IMR-90 (cell line): ENCODE results near the gene FCN1. TPM values are rescaled to one million over a fixed set of nuclear protein-coding genes. Genes with fewer than 3 reads are reported as not detected.

Experiments
- ATAC-seq: fragments of 200-7000 bp; cut with Tn5 transposase; 2 replicates; pipeline ENCODE4 v1.9.1; 2020; ENCODE audit warnings: low read depth, mild to moderate bottlenecking, moderate library complexity
- BruUV-seq: library from RNA; stranded (reverse); fragments of 400-500 nt; replicated peaks from 2 replicates; lab custom pipeline; 2021; lab: Mats Ljungman, UMichigan
- CTCF ChIA-PET: fragments of 300-600 bp; formaldehyde crosslinking; extraction: SDS; loops from one replicate; lab custom pipeline; 2021; ENCODE audit warnings: antibody characterized with exemption; lab: Yijun Ruan, JAX
- POLR2A ChIA-PET: fragments of 300-600 bp; sonication (Branson Sonifier 250); formaldehyde crosslinking; loops from one replicate; lab custom pipeline; 2022; ENCODE audit warnings: antibody characterized with exemption; ENCODE audit not compliant: unreplicated experiment; lab: Charles Lee
- DNase-seq: peaks from one replicate; pipeline ENCODE4 v3.0.0; 2013
- H2AFZ ChIP-seq: replicated peaks from 2 replicates; pipeline ENCODE3; 2013; ENCODE audit warnings: low read length, mild to moderate bottlenecking; ENCODE audit not compliant: poor library complexity
- H2AK5ac ChIP-seq: 2 replicates; pipeline ENCODE4 v1.6.1; 2013; ENCODE audit warnings: low read depth, low read length, inconsistent platforms
- H2AK9ac ChIP-seq: replicated peaks from 2 replicates; pipeline ENCODE3; 2013; ENCODE audit warnings: mild to moderate bottlenecking, low read depth, low read length, moderate library complexity; ENCODE audit not compliant: poor library complexity
- H2BK120ac ChIP-seq: 2 replicates; pipeline ENCODE4 v1.6.1; 2013; ENCODE audit warnings: low read depth, low read length, inconsistent platforms
- H2BK15ac ChIP-seq: 3 replicates; pipeline ENCODE4 v1.6.1; 2013; ENCODE audit warnings: low read depth, low read length, inconsistent platforms
- H2BK20ac ChIP-seq: 2 replicates; pipeline ENCODE4 v1.6.1; 2013; ENCODE audit warnings: low read depth, mild to moderate bottlenecking, inconsistent platforms, low read length, moderate library complexity
- H2BK5ac ChIP-seq: 2 replicates; pipeline ENCODE4 v1.6.1; 2013; ENCODE audit warnings: mild to moderate bottlenecking, low read depth, low read length, inconsistent platforms; ENCODE audit not compliant: poor library complexity, severe bottlenecking
- H3K14ac ChIP-seq: replicated peaks from 2 replicates; pipeline ENCODE4 v1.6.1; 2013; ENCODE audit warnings: low read depth, low read length, inconsistent platforms
- H3K18ac ChIP-seq: 2 replicates; pipeline ENCODE4 v1.6.1; 2013; ENCODE audit warnings: low read depth, low read length, control low read depth
- H3K23ac ChIP-seq: 2 replicates; pipeline ENCODE4 v1.6.1; 2013; ENCODE audit warnings: low read depth, low read length, inconsistent platforms
- H3K27ac ChIP-seq: 2 replicates; pipeline ENCODE4 v1.5.1; 2013; ENCODE audit warnings: mild to moderate bottlenecking, control low read depth, low read length; ENCODE audit not compliant: insufficient read depth
- H3K27me3 ChIP-seq: 2 replicates; pipeline ENCODE4 v1.6.1; 2013; ENCODE audit warnings: low read length; ENCODE audit not compliant: control insufficient read depth, insufficient read depth
- H3K36me3 ChIP-seq: 2 replicates; pipeline ENCODE4 v1.6.1; 2013; ENCODE audit warnings: low read length, mixed read lengths; ENCODE audit not compliant: control insufficient read depth, insufficient read depth
- H3K4ac ChIP-seq: 2 replicates; pipeline ENCODE4 v1.6.1; 2013; ENCODE audit warnings: low read depth, low read length, inconsistent platforms
- H3K4me1 ChIP-seq: 2 replicates; pipeline ENCODE4 v1.6.1; 2013; ENCODE audit warnings: low read length, mixed read lengths; ENCODE audit not compliant: control insufficient read depth, insufficient read depth
- H3K4me2 ChIP-seq: 2 replicates; pipeline ENCODE4 v1.6.1; 2013; ENCODE audit warnings: low read depth, mild to moderate bottlenecking, control low read depth, low read length, moderate library complexity
- H3K4me3 ChIP-seq: 2 replicates; pipeline ENCODE4 v1.5.1; 2013; ENCODE audit warnings: low read depth, mild to moderate bottlenecking, control low read depth, low read length, moderate library complexity; ENCODE audit not compliant: insufficient read depth
- H3K56ac ChIP-seq: 2 replicates; pipeline ENCODE4 v1.6.1; 2013; ENCODE audit warnings: low read length, inconsistent platforms; ENCODE audit not compliant: insufficient read depth; ENCODE audit errors: extremely low read depth
- H3K79me1 ChIP-seq, 2 experiments: 2 replicates each; pipeline ENCODE4 v1.6.1; 2013; ENCODE audit warnings: low read length in 2 of 2, inconsistent platforms in 1 of 2, low read depth in 1 of 2
- H3K9ac ChIP-seq: 2 replicates; pipeline ENCODE4 v1.6.1; 2013; ENCODE audit warnings: low read depth, low read length, control low read depth
- H3K9me1 ChIP-seq: 2 replicates; pipeline ENCODE4 v1.6.1; 2013; ENCODE audit warnings: low read length, inconsistent platforms; ENCODE audit not compliant: insufficient read depth
- H3K9me3 ChIP-seq: 2 replicates; pipeline ENCODE4 v1.6.1; 2013; ENCODE audit warnings: low read length; ENCODE audit not compliant: control insufficient read depth, insufficient read depth
- H4K20me1 ChIP-seq: 2 replicates; pipeline ENCODE4 v1.6.1; 2013; ENCODE audit warnings: low read length, inconsistent platforms; ENCODE audit not compliant: insufficient read depth
- H4K5ac ChIP-seq: 2 replicates; pipeline ENCODE4 v1.6.1; 2013; ENCODE audit warnings: mild to moderate bottlenecking, low read depth, low read length, control low read depth
- H4K8ac ChIP-seq, 2 experiments: 2 replicates each; pipeline ENCODE4 v1.6.1; 2013; ENCODE audit warnings: low read depth in 2 of 2, low read length in 2 of 2, control low read depth in 1 of 2, inconsistent platforms in 1 of 2
- H4K91ac ChIP-seq: 2 replicates; pipeline ENCODE4 v1.6.1; 2013; ENCODE audit warnings: low read depth, low read length, inconsistent platforms; ENCODE audit not compliant: insufficient read depth
- BHLHE40 ChIP-seq: fragments of 150-350 bp; IDR thresholded peaks from 2 replicates; pipeline ENCODE4 v1.6.1; 2016; ENCODE audit warnings: mild to moderate bottlenecking, low read depth, low read length
- CEBPB ChIP-seq: IDR thresholded peaks from 2 replicates; pipeline ENCODE4 v1.6.1; 2012; ENCODE audit warnings: low read depth, low read length, improper control_type of control experiment
- CHD1 ChIP-seq: IDR thresholded peaks from 2 replicates; pipeline ENCODE4 v1.6.1; 2012; ENCODE audit warnings: low read depth, low read length, improper control_type of control experiment
- FOS ChIP-seq: fragments of 150-350 bp; IDR thresholded peaks from 2 replicates; pipeline ENCODE4 v1.6.1; 2016; ENCODE audit warnings: low read depth, low read length
- MAFK ChIP-seq: IDR thresholded peaks from 2 replicates; pipeline ENCODE4 v1.6.1; 2012; ENCODE audit warnings: low read depth, low read length, improper control_type of control experiment
- MAZ ChIP-seq: IDR thresholded peaks from 2 replicates; pipeline ENCODE4 v1.6.1; 2012; ENCODE audit warnings: low read depth, mild to moderate bottlenecking, low read length, improper control_type of control experiment, moderate library complexity, borderline replicate concordance
- MXI1 ChIP-seq: IDR thresholded peaks from 2 replicates; pipeline ENCODE4 v1.6.1; 2012; ENCODE audit warnings: low read depth, mild to moderate bottlenecking, low read length, moderate library complexity, borderline replicate concordance
- NFE2L2 ChIP-seq: fragments of 150-350 bp; IDR thresholded peaks from 2 replicates; pipeline ENCODE4 v1.6.1; 2016; ENCODE audit warnings: low read depth, mild to moderate bottlenecking, low read length
- POLR2A ChIP-seq: IDR thresholded peaks from 2 replicates; pipeline ENCODE4 v1.6.1; 2012; ENCODE audit warnings: mild to moderate bottlenecking, low read depth, low read length
- RAD21 ChIP-seq: IDR thresholded peaks from 2 replicates; pipeline ENCODE4 v1.6.1; 2012; ENCODE audit warnings: low read length, improper control_type of control experiment
- RCOR1 ChIP-seq: IDR thresholded peaks from 2 replicates; pipeline ENCODE4 v1.6.1; 2012; ENCODE audit warnings: mild to moderate bottlenecking, low read length, improper control_type of control experiment; ENCODE audit not compliant: insufficient replicate concordance
- RFX5 ChIP-seq: IDR thresholded peaks from 2 replicates; pipeline ENCODE4 v1.8.0; 2012; ENCODE audit warnings: low read depth, mild to moderate bottlenecking, low read length, moderate library complexity
- SMC3 ChIP-seq: fragments of 150-350 bp; IDR thresholded peaks from 2 replicates; pipeline ENCODE4 v1.6.1; 2016; ENCODE audit warnings: low read depth, mild to moderate bottlenecking, antibody characterized with exemption, low read length, moderate library complexity
- WGBS, 2 experiments: methylation state at CpG; one replicate each; pipeline versions ENCODE4 v1.1.5 to v1.1.7; 2013; ENCODE audit warnings: missing lambda C conversion rate in 2 of 2; ENCODE audit not compliant: insufficient read length in 1 of 2; ENCODE audit errors: extremely low coverage in 2 of 2; 5-methylcytosine and 5-hydroxymethylcytosine counted together
- dilution Hi-C: fragments of 300-500 bp; cut with HindIII; formaldehyde crosslinking; loops from one replicate; pipeline ENCODE4 v1.14.3; 2018; ENCODE audit warnings: low sequenced_read_pairs; ENCODE audit not compliant: unreplicated experiment
- in situ Hi-C: fragments of 300-500 bp; cut with MboI; formaldehyde crosslinking; loops from 3 replicates; pipeline ENCODE4 v1.14.3; 2019; ENCODE audit warnings: low sequenced_read_pairs, inconsistent platforms, mixed read lengths
- intact Hi-C: fragments of 100-400 bp; cut with micrococcal nuclease; formaldehyde crosslinking; loops from 2 replicates; pipeline ENCODE4 v1.10.0; 2022
- polyA plus RNA-seq, 3 experiments: library from polyadenylated mRNA; depleted of rRNA; stranded (reverse); fragments of >200 nt; gene quantifications; 2 replicates each; pipeline ENCODE4 v1.2.3, GENCODE V29; 2012; ENCODE audit warnings: low replicate concordance in 1 of 3
- total RNA-seq: library from RNA; depleted of rRNA; stranded (reverse); fragments of >200 nt; gene quantifications from 2 replicates; pipeline ENCODE4 v1.2.3, GENCODE V29; 2012
- TF ChIP-seq, protein P1 (sequence below): fragments of 150-350 bp; IDR thresholded peaks from 2 replicates; pipeline ENCODE4 v1.6.1; 2016; ENCODE audit warnings: low read depth, mild to moderate bottlenecking, low read length, moderate library complexity, borderline replicate concordance
- TF ChIP-seq, protein P2 (sequence below): fragments of 150-350 bp; IDR thresholded peaks from 2 replicates; pipeline ENCODE4 v1.6.1; 2017; ENCODE audit warnings: mild to moderate bottlenecking, antibody characterized with exemption, low read length, low read depth
- TF ChIP-seq, protein P3 (sequence below): conservative IDR thresholded peaks from 2 replicates; pipeline ENCODE4 v1.5.1; 2012; ENCODE audit warnings: mild to moderate bottlenecking, low read depth, low read length, improper control_type of control experiment

FCN1 gene
- total and polyA plus RNA-seq, 2 of the 4 experiments (the other 2 are of a cell fraction), result not detected

DNA sequence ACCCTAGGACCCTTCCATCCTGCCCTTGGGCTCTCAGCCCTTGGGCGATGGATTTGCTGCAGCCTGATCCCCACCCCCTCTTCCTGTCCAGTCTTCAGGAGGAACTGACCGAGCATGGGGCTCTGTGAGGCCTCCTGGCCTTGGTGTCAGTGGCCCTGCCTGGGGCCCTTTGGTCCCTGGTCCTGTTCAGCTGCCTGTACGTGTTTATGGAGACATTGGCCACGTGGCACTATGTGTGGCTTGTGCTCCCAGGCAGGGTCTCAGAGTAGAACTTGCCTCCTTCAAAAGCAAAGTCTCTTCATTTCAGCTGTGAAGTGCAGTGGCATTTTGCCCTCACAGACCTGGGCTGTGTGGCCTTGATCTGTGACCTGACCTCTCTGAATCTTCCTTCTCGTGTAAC lies 26.0 kb downstream of the FCN1 start:
- DNase-seq (no peak), ATAC-seq (no peak)
- H3K18ac ChIP-seq, result no peak overlapping the region
- no peak overlapping the region for H2AK5ac ChIP-seq
- H3K9me3 ChIP-seq, result peaks cover 3% of the 10 kb centered on the region; the same call in 1 of the 2 replicates
- no peak overlapping the region for H3K9ac ChIP-seq
- H3K4ac ChIP-seq, result no peak overlapping the region
- ChIA-PET POLR2A (no interaction called here), CTCF (no interaction called here)
- no peak overlapping the region for H3K4me3 ChIP-seq
- in situ Hi-C loops (no loop called here), intact Hi-C loops (no loop called here), dilution Hi-C loops (no loop called here)
- peaks cover 29% of the 10 kb centered on the region for H3K27me3 ChIP-seq
- no peak overlapping the region for H2BK15ac ChIP-seq
- no peaks in the 10 kb centered on the region for H3K9me1 ChIP-seq
- H4K8ac ChIP-seq, result no peak overlapping the region
- TF ChIP-seq MXI1 (no peak), RFX5 (no peak), SMC3 (no peak), POLR2A (no peak), FOS (no peak), NFE2L2 (no peak), CEBPB (no peak), MAFK (no peak), RCOR1 (no peak), MAZ (no peak), RAD21 (no peak), BHLHE40 (no peak), CHD1 (no peak)
- TF ChIP-seq, protein P1, sequence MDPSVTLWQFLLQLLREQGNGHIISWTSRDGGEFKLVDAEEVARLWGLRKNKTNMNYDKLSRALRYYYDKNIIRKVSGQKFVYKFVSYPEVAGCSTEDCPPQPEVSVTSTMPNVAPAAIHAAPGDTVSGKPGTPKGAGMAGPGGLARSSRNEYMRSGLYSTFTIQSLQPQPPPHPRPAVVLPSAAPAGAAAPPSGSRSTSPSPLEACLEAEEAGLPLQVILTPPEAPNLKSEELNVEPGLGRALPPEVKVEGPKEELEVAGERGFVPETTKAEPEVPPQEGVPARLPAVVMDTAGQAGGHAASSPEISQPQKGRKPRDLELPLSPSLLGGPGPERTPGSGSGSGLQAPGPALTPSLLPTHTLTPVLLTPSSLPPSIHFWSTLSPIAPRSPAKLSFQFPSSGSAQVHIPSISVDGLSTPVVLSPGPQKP, result no peak
- TF ChIP-seq, protein P2, sequence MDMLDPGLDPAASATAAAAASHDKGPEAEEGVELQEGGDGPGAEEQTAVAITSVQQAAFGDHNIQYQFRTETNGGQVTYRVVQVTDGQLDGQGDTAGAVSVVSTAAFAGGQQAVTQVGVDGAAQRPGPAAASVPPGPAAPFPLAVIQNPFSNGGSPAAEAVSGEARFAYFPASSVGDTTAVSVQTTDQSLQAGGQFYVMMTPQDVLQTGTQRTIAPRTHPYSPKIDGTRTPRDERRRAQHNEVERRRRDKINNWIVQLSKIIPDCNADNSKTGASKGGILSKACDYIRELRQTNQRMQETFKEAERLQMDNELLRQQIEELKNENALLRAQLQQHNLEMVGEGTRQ, result no peak
- TF ChIP-seq, protein P3, sequence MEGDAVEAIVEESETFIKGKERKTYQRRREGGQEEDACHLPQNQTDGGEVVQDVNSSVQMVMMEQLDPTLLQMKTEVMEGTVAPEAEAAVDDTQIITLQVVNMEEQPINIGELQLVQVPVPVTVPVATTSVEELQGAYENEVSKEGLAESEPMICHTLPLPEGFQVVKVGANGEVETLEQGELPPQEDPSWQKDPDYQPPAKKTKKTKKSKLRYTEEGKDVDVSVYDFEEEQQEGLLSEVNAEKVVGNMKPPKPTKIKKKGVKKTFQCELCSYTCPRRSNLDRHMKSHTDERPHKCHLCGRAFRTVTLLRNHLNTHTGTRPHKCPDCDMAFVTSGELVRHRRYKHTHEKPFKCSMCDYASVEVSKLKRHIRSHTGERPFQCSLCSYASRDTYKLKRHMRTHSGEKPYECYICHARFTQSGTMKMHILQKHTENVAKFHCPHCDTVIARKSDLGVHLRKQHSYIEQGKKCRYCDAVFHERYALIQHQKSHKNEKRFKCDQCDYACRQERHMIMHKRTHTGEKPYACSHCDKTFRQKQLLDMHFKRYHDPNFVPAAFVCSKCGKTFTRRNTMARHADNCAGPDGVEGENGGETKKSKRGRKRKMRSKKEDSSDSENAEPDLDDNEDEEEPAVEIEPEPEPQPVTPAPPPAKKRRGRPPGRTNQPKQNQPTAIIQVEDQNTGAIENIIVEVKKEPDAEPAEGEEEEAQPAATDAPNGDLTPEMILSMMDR, result no peak
- H3K27ac ChIP-seq, result no peak overlapping the region
- no peak overlapping the region for H3K23ac ChIP-seq
- no peak overlapping the region for H3K14ac ChIP-seq
- no peaks in the 10 kb centered on the region for H4K20me1 ChIP-seq
- no peak overlapping the region for H3K4me2 ChIP-seq
- no peak overlapping the region for H2AFZ ChIP-seq
- no peak overlapping the region for H2BK5ac ChIP-seq
- peaks cover 10% of the 10 kb centered on the region for H3K4me1 ChIP-seq
- no peak overlapping the region for H2AK9ac ChIP-seq
- no peaks in the 10 kb centered on the region for H3K79me1 ChIP-seq
- H2BK20ac ChIP-seq, result no peak overlapping the region
- no TSS peak for BruUV-seq
- no peaks in the 10 kb centered on the region for H3K36me3 ChIP-seq
- H2BK120ac ChIP-seq, result no peak overlapping the region
- H4K91ac ChIP-seq, result no peak overlapping the region
- WGBS, 2 experiments, result no CpG with 5 or more reads among the region's 5 CpGs
- no peak overlapping the region for H4K5ac ChIP-seq
- no peak overlapping the region for H3K56ac ChIP-seq
